GM18508 (cell line): Measurements from ENCODE around the gene ITPRIPL2.

Experiments
- ATAC-seq: cut with Tn5 transposase; IDR thresholded peaks from one replicate; pipeline ENCODE4 v1.9.1; 2021; ENCODE audit warnings: moderate number of reproducible peaks; ENCODE audit not compliant: insufficient read depth, unreplicated experiment

The ITPRIPL2 gene

GRCh38 chr16:19092653-19093410 lies 20.9 kb upstream of the ITPRIPL2 start:
- no peak for ATAC-seq

- ATAC-seq: no peak
Measured at GRCh38 chr16:19093631-19094541, 19.9 kb upstream of the ITPRIPL2 start.

DNA sequence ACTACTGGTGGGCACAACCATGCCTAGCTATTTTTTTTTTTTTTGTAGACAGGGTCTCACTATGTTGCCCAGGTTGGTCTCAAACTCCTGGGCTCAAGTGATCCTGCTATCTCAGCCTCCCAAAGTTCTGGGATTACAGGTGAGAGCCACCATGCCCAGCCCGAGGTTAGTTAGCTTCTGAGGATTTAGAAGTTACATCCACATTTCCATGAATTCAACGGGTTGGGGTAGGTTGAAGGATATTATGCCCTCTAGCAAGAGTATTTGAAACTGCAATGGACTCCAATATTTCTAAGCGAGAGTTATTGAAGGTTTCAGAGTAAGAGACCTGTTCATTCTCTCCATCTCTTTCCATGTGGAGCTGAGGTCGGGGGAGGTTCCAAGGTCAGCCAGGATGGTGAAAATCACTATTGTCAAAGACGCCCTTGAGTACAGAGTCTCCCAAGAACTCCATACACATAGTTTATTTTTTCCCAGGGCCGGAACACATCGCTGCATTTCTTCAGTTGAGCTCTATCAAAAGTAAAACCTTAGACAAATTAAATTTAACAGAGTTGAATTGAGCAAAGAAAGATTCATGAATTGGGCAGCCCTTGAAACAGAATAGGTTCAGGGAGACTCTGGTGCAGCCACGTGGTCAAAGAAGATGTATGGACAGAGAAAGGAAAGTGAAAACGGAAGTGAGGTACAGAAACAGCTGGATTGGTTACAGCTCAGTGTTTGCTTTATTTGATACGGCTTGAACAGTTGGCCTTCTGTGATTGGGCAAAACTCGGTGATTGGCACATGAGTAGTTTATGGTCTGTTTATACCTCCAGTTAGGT lies 19.0 kb upstream of the ITPRIPL2 start:
- no peak for ATAC-seq

- ATAC-seq: no peak
Measured at GRCh38 chr16:19095654-19096053, 18.1 kb upstream of the ITPRIPL2 start.

- no peak for ATAC-seq
Measured at GRCh38 chr16:19098173-19098572, 15.6 kb upstream of the ITPRIPL2 start.

GRCh38 chr16:19102187-19102872 lies 11.4 kb upstream of the ITPRIPL2 start:
- no peak for ATAC-seq

GRCh38 chr16:19104607-19105006 lies 9.2 kb upstream of the ITPRIPL2 start:
- ATAC-seq: no peak

DNA sequence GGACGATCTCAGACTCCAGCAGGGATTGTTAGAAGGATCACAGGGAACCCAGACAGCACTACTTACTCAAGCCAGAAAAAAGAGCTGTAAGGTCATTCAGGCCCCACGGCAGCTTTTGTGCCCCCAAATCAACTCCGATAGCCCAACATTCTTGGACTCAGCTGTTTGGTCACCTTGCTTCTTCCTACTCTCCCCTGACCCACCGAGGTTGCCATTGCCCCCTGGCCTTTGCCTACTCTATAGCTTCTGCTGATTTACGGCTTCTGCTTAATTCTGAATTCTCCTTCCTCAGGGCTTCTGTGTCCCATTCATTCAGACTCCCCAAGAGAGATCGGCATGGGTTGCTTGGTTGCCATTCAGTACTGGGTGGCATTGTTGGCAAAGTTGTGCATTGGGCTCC lies 8.6 kb upstream of the ITPRIPL2 start:
- ATAC-seq: no peak

GRCh38 chr16:19105891-19106624 lies 7.7 kb upstream of the ITPRIPL2 start:
- no peak for ATAC-seq

DNA sequence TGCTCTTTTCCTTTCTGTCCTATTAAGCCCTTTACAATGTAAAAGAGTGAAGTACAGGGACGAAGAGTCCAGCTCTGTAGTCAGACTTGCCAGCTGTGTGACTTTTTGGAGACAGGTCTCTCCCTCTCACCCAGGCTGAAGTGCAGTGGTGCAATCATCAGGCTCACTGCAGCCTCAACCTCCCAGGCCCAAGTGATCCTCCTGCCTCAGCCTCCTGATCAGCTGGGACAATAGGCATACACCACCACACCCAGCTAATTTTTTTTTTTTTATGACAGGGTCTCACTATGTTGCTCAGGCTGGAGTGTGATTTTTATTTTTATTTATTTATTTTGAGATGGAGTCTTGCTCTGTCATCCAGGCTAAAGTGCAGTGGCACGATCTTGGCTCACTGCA lies 7.1 kb upstream of the ITPRIPL2 start:
- ATAC-seq: no peak

DNA sequence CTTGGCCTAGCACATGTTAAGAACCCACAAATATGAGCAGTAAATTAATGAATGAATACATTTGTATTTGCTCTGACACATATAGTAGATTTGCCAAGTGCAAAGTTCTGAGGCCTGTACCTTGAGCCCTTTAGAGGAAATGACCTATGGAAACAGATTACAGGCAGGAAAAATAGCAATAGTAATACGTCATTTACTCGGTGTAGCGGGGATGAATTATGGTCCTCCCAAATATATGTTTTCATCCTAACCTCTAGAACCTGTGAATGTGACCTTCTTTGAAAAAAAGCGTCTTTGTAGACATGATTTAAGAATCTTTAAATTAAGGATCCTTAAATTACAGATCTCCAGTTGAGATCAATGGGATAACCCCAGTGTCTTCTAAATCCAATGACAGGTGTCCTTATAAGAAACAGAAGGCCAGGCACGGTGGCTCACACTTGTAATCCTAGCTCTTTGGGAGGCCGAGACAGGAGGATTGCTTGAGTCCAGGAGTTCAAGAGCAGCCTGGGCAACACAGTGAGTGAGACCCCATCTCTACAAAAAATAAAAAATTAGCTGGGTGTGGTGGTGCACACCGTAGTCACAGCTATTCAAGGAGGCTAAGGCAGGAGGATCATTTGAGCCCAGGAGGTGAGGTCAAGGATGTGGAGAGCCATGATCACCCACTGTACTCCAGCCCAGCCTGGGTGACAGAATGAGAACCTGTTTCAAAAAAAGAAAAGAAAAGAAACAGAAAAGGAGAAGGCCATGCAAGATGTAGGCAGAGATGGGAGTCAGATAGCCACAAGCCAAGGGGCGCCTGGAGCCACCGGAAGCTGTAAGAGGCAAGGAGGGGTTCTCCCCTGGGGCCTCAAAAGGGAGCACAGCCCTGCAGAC lies 5.1 kb upstream of the ITPRIPL2 start:
- ATAC-seq: no peak

GRCh38 chr16:19109288-19109664 lies 4.5 kb upstream of the ITPRIPL2 start:
- no peak for ATAC-seq

- no peak for ATAC-seq
Measured at GRCh38 chr16:19110537-19111360, 3.0 kb upstream of the ITPRIPL2 start.

- no peak for ATAC-seq
Measured at GRCh38 chr16:19112099-19112407, 1.7 kb upstream of the ITPRIPL2 start.

- no peak for ATAC-seq
Measured at GRCh38 chr16:19114359-19115147, 789 bp downstream of the ITPRIPL2 start.

GRCh38 chr16:19115148-19116021 lies 1.6 kb downstream of the ITPRIPL2 start:
- no peak for ATAC-seq
